T-helper 17 cell (primary cell): Measurements from ENCODE around the gene CHI3L2. TPM values are rescaled to one million over a fixed set of nuclear protein-coding genes. Genes with fewer than 3 reads are reported as not detected.
"Not testable (repeated sequence)": the region's sequence is repeated elsewhere in the genome, so short reads cannot be mapped to it uniquely, and the experiment has no call there.

Experiments used
- ATAC-seq: fragments of 150-1000 bp; cut with Tn5 transposase; 2 replicates; pipeline ENCODE4 v1.10.0; 2021; ENCODE audit warnings: mild to moderate bottlenecking, moderate library complexity
- DNase-seq, 3 donors: peaks; one replicate each; pipeline versions ENCODE4 v3.0.0 to v3.0.0-alpha.2; 2020 to 2021
- H3K9me3 ChIP-seq: one replicate; pipeline ENCODE4 v1.7.0; 2013; ENCODE audit warnings: low read length, mild to moderate bottlenecking; ENCODE audit not compliant: control insufficient read depth, poor library complexity, severe bottlenecking
- H3K27ac Mint-ChIP-seq: one replicate; pipeline ENCODE4 v1.8.0; 2022; ENCODE audit warnings: mild to moderate bottlenecking, moderate library complexity, mixed read lengths
- H3K27me3 Mint-ChIP-seq: one replicate; pipeline ENCODE4 v1.8.0; 2022; ENCODE audit warnings: mixed read lengths
- H3K36me3 Mint-ChIP-seq: one replicate; pipeline ENCODE4 v1.8.0; 2022; ENCODE audit warnings: low read depth, mixed read lengths
- H3K4me1 Mint-ChIP-seq: one replicate; pipeline ENCODE4 v1.8.0; 2022; ENCODE audit warnings: mild to moderate bottlenecking, mixed read lengths
- H3K4me3 Mint-ChIP-seq: one replicate; pipeline ENCODE4 v1.8.0; 2022; ENCODE audit warnings: mild to moderate bottlenecking, moderate library complexity, mixed read lengths
- total RNA-seq, 4 donors: library from RNA in 2 of 4; stranded (reverse) in 2 of 4; gene quantifications; one replicate each; pipeline ENCODE4 v1.2.3 and lab custom pipeline; 2022 to 2026

The CHI3L2 gene
- total RNA-seq, 2 donors from 2014 or later, result 8.1 to 9.1 TPM

GRCh38 chr1:111205714-111206050 is 21.8 kb upstream of the CHI3L2 start:
- DNase-seq (no peak), ATAC-seq (no peak)
- no peaks in the 10 kb centered on the region for H3K36me3 Mint-ChIP-seq
- H3K27ac Mint-ChIP-seq, result peak overlapping the region; percentile 98
- peak overlapping the region; percentile 98 for H3K4me3 Mint-ChIP-seq
- H3K27me3 Mint-ChIP-seq, result no peaks in the 10 kb centered on the region
- no peaks in the 10 kb centered on the region for H3K9me3 ChIP-seq
- H3K4me1 Mint-ChIP-seq, result peaks cover 50% of the 10 kb centered on the region

- Mint-ChIP-seq H3K4me3 (no peak overlapping the region), H3K4me1 (peaks cover 54% of the 10 kb centered on the region), H3K27ac (peak overlapping the region; percentile 5), H3K36me3 (no peaks in the 10 kb centered on the region), H3K27me3 (no peaks in the 10 kb centered on the region)
- DNase-seq (no peak), ATAC-seq (no peak)
- H3K9me3 ChIP-seq, result no peaks in the 10 kb centered on the region
These were observed 18.6 kb upstream of the CHI3L2 start for GRCh38 chr1:111208921-111209320.

GRCh38 chr1:111209622-111210021 is 17.9 kb upstream of the CHI3L2 start:
- no peak overlapping the region for H3K4me3 Mint-ChIP-seq
- DNase-seq, result no peak
- no peaks in the 10 kb centered on the region for H3K9me3 ChIP-seq
- H3K27ac Mint-ChIP-seq, result peak overlapping the region; percentile 5
- ATAC-seq, result no peak
- peaks cover 60% of the 10 kb centered on the region for H3K4me1 Mint-ChIP-seq
- no peaks in the 10 kb centered on the region for H3K36me3 Mint-ChIP-seq
- no peaks in the 10 kb centered on the region for H3K27me3 Mint-ChIP-seq

GRCh38 chr1:111211921-111212320 is 15.6 kb upstream of the CHI3L2 start:
- DNase-seq (no peak), ATAC-seq (no peak)
- Mint-ChIP-seq H3K36me3 (no peaks in the 10 kb centered on the region), H3K4me3 (no peak overlapping the region), H3K27me3 (no peaks in the 10 kb centered on the region), H3K27ac (no peak overlapping the region), H3K4me1 (peaks cover 61% of the 10 kb centered on the region)
- H3K9me3 ChIP-seq, result no peaks in the 10 kb centered on the region

- DNase-seq (no peak), ATAC-seq (no peak)
- peak overlapping the region; percentile 47 for H3K4me3 Mint-ChIP-seq
- no peaks in the 10 kb centered on the region for H3K9me3 ChIP-seq
- H3K27ac Mint-ChIP-seq, result peak overlapping the region; percentile 89
- H3K27me3 Mint-ChIP-seq, result no peaks in the 10 kb centered on the region
- no peaks in the 10 kb centered on the region for H3K36me3 Mint-ChIP-seq
- peaks cover 62% of the 10 kb centered on the region for H3K4me1 Mint-ChIP-seq
These were observed 14.7 kb upstream of the CHI3L2 start for GRCh38 chr1:111212634-111213335.

GRCh38 chr1:111213412-111213811 is 14.1 kb upstream of the CHI3L2 start:
- Mint-ChIP-seq H3K4me3 (peak overlapping the region; percentile 47), H3K36me3 (no peaks in the 10 kb centered on the region), H3K27ac (peak overlapping the region; percentile 89), H3K27me3 (no peaks in the 10 kb centered on the region), H3K4me1 (peaks cover 63% of the 10 kb centered on the region)
- no peaks in the 10 kb centered on the region for H3K9me3 ChIP-seq
- DNase-seq, result no peak
- no peak for ATAC-seq

- Mint-ChIP-seq H3K4me1 (peaks cover 62% of the 10 kb centered on the region), H3K4me3 (peak overlapping the region; percentile 70), H3K36me3 (no peaks in the 10 kb centered on the region), H3K27me3 (no peaks in the 10 kb centered on the region), H3K27ac (peak overlapping the region; percentile 89)
- H3K9me3 ChIP-seq, result no peaks in the 10 kb centered on the region
- DNase-seq, result no peak
- no peak for ATAC-seq
These were observed 13.3 kb upstream of the CHI3L2 start for GRCh38 chr1:111214074-111214801.

- DNase-seq, result no peak
- peaks cover 67% of the 10 kb centered on the region for H3K4me1 Mint-ChIP-seq
- H3K36me3 Mint-ChIP-seq, result no peaks in the 10 kb centered on the region
- H3K27me3 Mint-ChIP-seq, result no peaks in the 10 kb centered on the region
- no peaks in the 10 kb centered on the region for H3K9me3 ChIP-seq
- ATAC-seq, result peak; percentile 35
- peak overlapping the region; percentile 70 for H3K4me3 Mint-ChIP-seq
- H3K27ac Mint-ChIP-seq, result peak overlapping the region; percentile 89
These were observed 12.6 kb upstream of the CHI3L2 start for GRCh38 chr1:111214884-111215283.

- Mint-ChIP-seq H3K27ac (peak overlapping the region; percentile 89), H3K4me3 (peak overlapping the region; percentile 70), H3K4me1 (peaks cover 69% of the 10 kb centered on the region)
- not testable (repeated sequence) for H3K27me3 Mint-ChIP-seq, H3K9me3 ChIP-seq, ATAC-seq, DNase-seq, H3K36me3 Mint-ChIP-seq
These were observed 12.2 kb upstream of the CHI3L2 start for GRCh38 chr1:111215285-111215684.

- no peaks in the 10 kb centered on the region for H3K27me3 Mint-ChIP-seq
- H3K4me3 Mint-ChIP-seq, result peak overlapping the region; percentile 70
- no peaks in the 10 kb centered on the region for H3K36me3 Mint-ChIP-seq
- H3K27ac Mint-ChIP-seq, result peak overlapping the region; percentile 89
- DNase-seq (no peak), ATAC-seq (no peak)
- H3K9me3 ChIP-seq, result no peaks in the 10 kb centered on the region
- peaks cover 80% of the 10 kb centered on the region for H3K4me1 Mint-ChIP-seq
These were observed 10.8 kb upstream of the CHI3L2 start for GRCh38 chr1:111216751-111217150.

GRCh38 chr1:111217183-111217910 is 10.2 kb upstream of the CHI3L2 start:
- H3K36me3 Mint-ChIP-seq, result no peaks in the 10 kb centered on the region
- H3K27ac Mint-ChIP-seq, result peak overlapping the region; percentile 89
- no peaks in the 10 kb centered on the region for H3K9me3 ChIP-seq
- ATAC-seq (no peak), DNase-seq (no peak)
- H3K4me3 Mint-ChIP-seq, result peak overlapping the region; percentile 70
- H3K27me3 Mint-ChIP-seq, result no peaks in the 10 kb centered on the region
- H3K4me1 Mint-ChIP-seq, result peaks cover 82% of the 10 kb centered on the region

GRCh38 chr1:111218701-111219556 is 8.6 kb upstream of the CHI3L2 start:
- Mint-ChIP-seq H3K36me3 (no peaks in the 10 kb centered on the region), H3K27ac (peak overlapping the region; percentile 89), H3K4me3 (peak overlapping the region; percentile 76), H3K4me1 (peaks cover 79% of the 10 kb centered on the region), H3K27me3 (no peaks in the 10 kb centered on the region)
- no peaks in the 10 kb centered on the region for H3K9me3 ChIP-seq
- DNase-seq, result no peak
- ATAC-seq, result no peak
